Caco-2 (cell line): ENCODE results near the gene SPOCK1. TPM values are rescaled to one million over a fixed set of nuclear protein-coding genes. Genes with fewer than 3 reads are reported as not detected.

Source experiments
- BruUV-seq: library from RNA; stranded (reverse); fragments of 400-500 nt; replicated peaks from 2 replicates; lab custom pipeline; 2021; lab: Mats Ljungman, UMichigan
- CTCF ChIA-PET: fragments of 300-600 bp; sonication (Branson Sonifier 250); formaldehyde crosslinking; loops from one replicate; lab custom pipeline; 2022; ENCODE audit warnings: antibody characterized with exemption; lab: Charles Lee
- POLR2A ChIA-PET: fragments of 300-600 bp; sonication (Branson Sonifier 250); formaldehyde crosslinking; loops from one replicate; lab custom pipeline; 2022; ENCODE audit warnings: antibody characterized with exemption; lab: Charles Lee
- DNase-seq, 2 experiments: peaks; one replicate each; pipeline versions ENCODE4 v3.0.0 to v3.0.0-alpha.2; 2020 to 2022
- H3K27me3 ChIP-seq: replicated peaks from 2 replicates; pipeline ENCODE4 v1.6.0; 2011; ENCODE audit warnings: low read length; ENCODE audit not compliant: control insufficient read depth, insufficient read depth
- H3K36me3 ChIP-seq: 2 replicates; pipeline ENCODE4 v1.5.1; 2011; ENCODE audit warnings: low read length; ENCODE audit not compliant: control insufficient read depth, insufficient read depth
- H3K4me1 ChIP-seq: fragments of 250-450 bp; sonication (Bioruptor Pico); 2 replicates; pipeline ENCODE4 v1.5.1; 2020; ENCODE audit warnings: mild to moderate bottlenecking
- H3K4me3 ChIP-seq: 2 replicates; pipeline ENCODE4 v1.5.1; 2011; ENCODE audit warnings: low read depth, mild to moderate bottlenecking, control low read depth, low read length
- H3K9me3 ChIP-seq: fragments of 250-450 bp; sonication (Bioruptor Pico); 2 replicates; pipeline ENCODE4 v1.5.1; 2020; ENCODE audit warnings: mild to moderate bottlenecking, moderate library complexity
- H3K27ac Mint-ChIP-seq: one replicate; pipeline ENCODE4 v1.8.0; 2022; ENCODE audit warnings: mixed read lengths; ENCODE audit not compliant: unreplicated experiment
- H3K27me3 Mint-ChIP-seq: one replicate; pipeline ENCODE4 v1.8.0; 2022; ENCODE audit warnings: mixed read lengths; ENCODE audit not compliant: insufficient read depth, unreplicated experiment
- H3K36me3 Mint-ChIP-seq: one replicate; pipeline ENCODE4 v1.8.0; 2022; ENCODE audit warnings: mild to moderate bottlenecking, mixed read lengths; ENCODE audit not compliant: insufficient read depth, unreplicated experiment
- H3K4me1 Mint-ChIP-seq: one replicate; pipeline ENCODE4 v1.8.0; 2022; ENCODE audit warnings: low read depth, mixed read lengths; ENCODE audit not compliant: unreplicated experiment
- H3K4me3 Mint-ChIP-seq: one replicate; pipeline ENCODE4 v1.8.0; 2022; ENCODE audit warnings: mild to moderate bottlenecking, moderate library complexity, mixed read lengths; ENCODE audit not compliant: unreplicated experiment
- H3K9me3 Mint-ChIP-seq: one replicate; pipeline ENCODE4 v1.8.0; 2022; ENCODE audit warnings: mixed read lengths; ENCODE audit not compliant: unreplicated experiment
- intact Hi-C: fragments of 100-400 bp; cut with micrococcal nuclease; formaldehyde crosslinking; loops from one replicate; pipeline ENCODE4 v1.10.0; 2022; ENCODE audit not compliant: unreplicated experiment
- total RNA-seq: library from RNA; stranded (reverse); gene quantifications from 2 replicates; pipeline ENCODE4 v1.2.3, GENCODE V29; 2022
- TF ChIP-seq, protein P1 (sequence below), 2 experiments: fragments of 200-600 bp in 1 of 2; IDR thresholded peaks; 1 replicate in 1 of 2; 2 replicates in 1 of 2; pipeline versions ENCODE4 v1.5.1 to v1.8.0; 2011 to 2022; ENCODE audit warnings: antibody characterized with exemption in 1 of 2, control low read depth in 1 of 2, inconsistent platforms in 1 of 2, low read depth in 1 of 2, low read length in 1 of 2, mild to moderate bottlenecking in 1 of 2, moderate library complexity in 1 of 2; ENCODE audit not compliant: insufficient read depth in 1 of 2, severe bottlenecking in 1 of 2, unreplicated experiment in 1 of 2

The SPOCK1 gene
- total RNA-seq, 1 experiment from 2014 or later, result not detected

GRCh38 chr5:137078171-137078665 lies 420.9 kb downstream of the SPOCK1 start:
- H3K4me1 Mint-ChIP-seq, result no peaks in the 10 kb centered on the region
- intact Hi-C loops, result no loop called here
- Histone ChIP-seq H3K4me1 (no peaks in the 10 kb centered on the region), H3K36me3 (no peaks in the 10 kb centered on the region), H3K9me3 (no peaks in the 10 kb centered on the region), H3K4me3 (no peak overlapping the region), H3K27me3 (no peaks in the 10 kb centered on the region; the same call in 1 of the 2 replicates)
- no peak overlapping the region for H3K4me3 Mint-ChIP-seq
- H3K9me3 Mint-ChIP-seq, result no peaks in the 10 kb centered on the region
- ChIA-PET CTCF (no interaction called here), POLR2A (no interaction called here)
- no peaks in the 10 kb centered on the region for H3K36me3 Mint-ChIP-seq
- BruUV-seq, result no TSS peak
- H3K27me3 Mint-ChIP-seq, result peaks cover 23% of the 10 kb centered on the region
- TF ChIP-seq, protein P1, sequence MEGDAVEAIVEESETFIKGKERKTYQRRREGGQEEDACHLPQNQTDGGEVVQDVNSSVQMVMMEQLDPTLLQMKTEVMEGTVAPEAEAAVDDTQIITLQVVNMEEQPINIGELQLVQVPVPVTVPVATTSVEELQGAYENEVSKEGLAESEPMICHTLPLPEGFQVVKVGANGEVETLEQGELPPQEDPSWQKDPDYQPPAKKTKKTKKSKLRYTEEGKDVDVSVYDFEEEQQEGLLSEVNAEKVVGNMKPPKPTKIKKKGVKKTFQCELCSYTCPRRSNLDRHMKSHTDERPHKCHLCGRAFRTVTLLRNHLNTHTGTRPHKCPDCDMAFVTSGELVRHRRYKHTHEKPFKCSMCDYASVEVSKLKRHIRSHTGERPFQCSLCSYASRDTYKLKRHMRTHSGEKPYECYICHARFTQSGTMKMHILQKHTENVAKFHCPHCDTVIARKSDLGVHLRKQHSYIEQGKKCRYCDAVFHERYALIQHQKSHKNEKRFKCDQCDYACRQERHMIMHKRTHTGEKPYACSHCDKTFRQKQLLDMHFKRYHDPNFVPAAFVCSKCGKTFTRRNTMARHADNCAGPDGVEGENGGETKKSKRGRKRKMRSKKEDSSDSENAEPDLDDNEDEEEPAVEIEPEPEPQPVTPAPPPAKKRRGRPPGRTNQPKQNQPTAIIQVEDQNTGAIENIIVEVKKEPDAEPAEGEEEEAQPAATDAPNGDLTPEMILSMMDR (IDR thresholded peaks at IDR 0.05; ENCODE audit: insufficient read depth in 1 of 2, low read depth in 1 of 2, low read length in 1 of 2, severe bottlenecking in 1 of 2, unreplicated experiment in 1 of 2), result no peak
- DNase-seq, result no peak
- no peak overlapping the region for H3K27ac Mint-ChIP-seq

GRCh38 chr5:137075163-137075970 lies 423.8 kb downstream of the SPOCK1 start:
- no peak overlapping the region for H3K27ac Mint-ChIP-seq

GRCh38 chr5:137073189-137073588 lies 425.9 kb downstream of the SPOCK1 start:
- CTCF ChIA-PET, result no interaction called here
- intact Hi-C loops, result no loop called here

More at GRCh38 chr5:137075163-137075970, 423.8 kb downstream of the SPOCK1 start:
- intact Hi-C loops, result loop anchor here (1.0 kb wide), 1 partner anchor 145 kb away; no protein-coding TSS in a partner anchor
- Mint-ChIP-seq H3K27me3 (peaks cover 37% of the 10 kb centered on the region), H3K9me3 (no peaks in the 10 kb centered on the region), H3K36me3 (no peaks in the 10 kb centered on the region), H3K4me3 (no peak overlapping the region), H3K4me1 (no peaks in the 10 kb centered on the region)
- H3K36me3 ChIP-seq, result no peaks in the 10 kb centered on the region
- no TSS peak for BruUV-seq
- H3K27me3 ChIP-seq, result no peaks in the 10 kb centered on the region
- no peaks in the 10 kb centered on the region for H3K9me3 ChIP-seq
- CTCF ChIA-PET, result interaction anchor here (0.5 to 1.1 kb wide), 4 partner anchors 112 to 585 kb away, joined by 3 to 7 read pairs (median 4); no protein-coding TSS in a partner anchor
- no peak overlapping the region for H3K4me3 ChIP-seq
- TF ChIP-seq, protein P1 (IDR thresholded peaks at IDR 0.05; ENCODE audit: insufficient read depth in 1 of 2, low read depth in 1 of 2, low read length in 1 of 2, severe bottlenecking in 1 of 2, unreplicated experiment in 1 of 2), result peak; percentile 69 to 84
- POLR2A ChIA-PET, result no interaction called here
- no peaks in the 10 kb centered on the region for H3K4me1 ChIP-seq
- peak; percentile 82 for DNase-seq

More at GRCh38 chr5:137073189-137073588, 425.9 kb downstream of the SPOCK1 start:
- TF ChIP-seq, protein P1 (IDR thresholded peaks at IDR 0.05; ENCODE audit: insufficient read depth in 1 of 2, low read depth in 1 of 2, low read length in 1 of 2, severe bottlenecking in 1 of 2, unreplicated experiment in 1 of 2), result no peak
- H3K4me1 Mint-ChIP-seq, result no peaks in the 10 kb centered on the region
- no peak overlapping the region for H3K4me3 Mint-ChIP-seq
- Histone ChIP-seq H3K4me3 (no peak overlapping the region), H3K4me1 (no peaks in the 10 kb centered on the region), H3K9me3 (no peaks in the 10 kb centered on the region), H3K36me3 (no peaks in the 10 kb centered on the region), H3K27me3 (no peaks in the 10 kb centered on the region; the same call in 1 of the 2 replicates)
- POLR2A ChIA-PET, result no interaction called here
- no TSS peak for BruUV-seq
- DNase-seq, result no peak
- no peaks in the 10 kb centered on the region for H3K36me3 Mint-ChIP-seq
- H3K9me3 Mint-ChIP-seq, result no peaks in the 10 kb centered on the region
- H3K27me3 Mint-ChIP-seq, result peaks cover 25% of the 10 kb centered on the region
- no peak overlapping the region for H3K27ac Mint-ChIP-seq
